Placental epithelial cell (primary cell): ENCODE results near the gene ENAH. TPM values are rescaled to one million over a fixed set of nuclear protein-coding genes. Genes with fewer than 3 reads are reported as not detected.

Source experiments
- total RNA-seq: library from RNA; depleted of rRNA; stranded (reverse); fragments of >200 nt; gene quantifications from 2 replicates; pipeline ENCODE4 v1.2.3, GENCODE V29; 2012

ENAH gene
- 20.8 and 38.4 TPM in 2 replicates for total RNA-seq

DNA sequence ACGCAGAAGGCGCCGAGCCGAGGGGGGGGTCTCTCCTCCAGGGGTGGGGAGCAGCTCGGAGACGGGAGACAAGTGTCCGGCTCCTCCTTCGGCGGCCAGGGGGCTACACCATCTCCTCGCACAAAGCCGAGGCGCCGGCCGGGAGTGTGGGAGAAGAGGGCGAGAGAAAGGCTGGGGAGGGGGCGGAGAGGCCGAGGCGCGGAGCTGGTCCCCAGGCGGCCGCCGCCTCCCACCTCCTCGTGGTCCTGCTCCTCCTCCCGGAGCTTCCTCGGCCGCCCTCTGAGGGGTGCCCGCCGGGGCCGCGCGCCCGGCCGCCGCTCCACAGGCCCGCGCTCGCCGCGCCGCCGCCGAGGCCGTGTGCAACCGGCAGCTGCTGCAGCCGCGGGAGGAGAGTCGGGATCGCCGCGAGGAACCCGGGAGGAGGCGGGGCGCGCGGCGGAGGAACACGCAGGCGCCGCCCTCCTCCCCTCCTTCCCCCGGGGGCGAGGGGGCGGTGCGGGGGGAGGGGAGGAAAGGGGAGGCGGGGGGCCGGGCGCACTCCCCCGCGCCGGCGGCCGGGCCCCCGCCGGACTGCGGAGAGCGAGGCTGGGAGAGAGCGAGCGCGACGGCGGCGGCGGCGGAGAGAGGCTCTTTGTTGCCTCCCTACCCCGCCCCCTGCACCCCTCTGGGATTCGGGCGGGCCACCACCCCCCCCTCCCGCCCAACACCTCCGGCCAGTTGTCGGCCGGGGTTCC is at the start of gene ENAH:
ENAH (minus strand) TSS at position 395 of the 734 bp plus-strand sequence. CDS start 433 bp downstream, outside the sequence.

Other genes with a start within 250 kb of the ENAH start
- 14.9 and 21.2 TPM in 2 replicates for gene LBR, start 225.1 kb downstream of the ENAH start, total RNA-seq
- gene SRP9, start 124.7 kb upstream of the ENAH start, total RNA-seq = 159 and 297 TPM in 2 replicates
- 4.3 and 5.1 TPM in 2 replicates for gene EPHX1, start 157.0 kb upstream of the ENAH start, total RNA-seq
- gene TMEM63A, start 229.3 kb upstream of the ENAH start, total RNA-seq = 1.2 and 1.6 TPM in 2 replicates
- 0.33 and 0.79 TPM in 2 replicates for gene LEFTY1, start 236.0 kb upstream of the ENAH start, total RNA-seq